ENCODE data around the gene PM20D1.

GRCh38 chr1:205787287-205787916 lies 62.5 kb downstream of the PM20D1 start:
- TF ChIP-seq SUZ12 (IDR thresholded peaks at IDR 0.05; ENCODE audit: extremely low read depth, insufficient read depth, insufficient read length) (no peak), YY1 (IDR thresholded peaks at IDR 0.05; ENCODE audit: insufficient read depth, insufficient read length) (no peak), ZNF274 (IDR thresholded peaks at IDR 0.05; ENCODE audit: low read depth, low read length) (no peak)

Measured in NT2/D1 (cell line).